ENCODE results near the gene TRIM28. TPM values are rescaled to one million over a fixed set of nuclear protein-coding genes. Genes with fewer than 3 reads are reported as not detected.

TRIM28 gene
- total RNA-seq, 2 experiments from 2014 or later = 345 TPM

- peaks cover 74% of the 10 kb centered on the region for H3K36me3 Mint-ChIP-seq (ENCODE audit: low read depth)
- no peaks in the 10 kb centered on the region for H3K27me3 Mint-ChIP-seq
- peaks cover 61% of the 10 kb centered on the region for H3K4me1 Mint-ChIP-seq
- H3K4me3 Mint-ChIP-seq = peak within 1 kb of the TSS; percentile 97
- CTCF ChIA-PET = interaction anchor here (0.6 to 3.2 kb wide), 8 partner anchors 11 to 61 kb away, joined by 3 to 39 read pairs (median 5); partner anchors contain the start of genes TRIM28 and ZBTB45
- peak; percentile 98 for DNase-seq
- POLR2A ChIA-PET = interaction anchor here (1.1 to 7.2 kb wide), 13 partner anchors 8 to 326 kb away, joined by 3 to 82 read pairs (median 6); partner anchors contain the start of genes MZF1, TRIM28, ZBTB45 and ZNF497
- no peaks in the 10 kb centered on the region for H3K9me3 Mint-ChIP-seq
- peak within 1 kb of the TSS; percentile 96 for H3K27ac Mint-ChIP-seq
Measured at GRCh38 chr19:58554494-58555368, 10.9 kb downstream of the TRIM28 start, which contains the start of gene CHMP2A. Gene CHMP2A, minus strand, starts transcription at chr19:58555105. Its CDS starts 893 bp downstream, at chr19:58554212.

- DNase-seq = no peak
- Mint-ChIP-seq H3K27ac (peak overlapping the region; percentile 96), H3K27me3 (no peaks in the 10 kb centered on the region), H3K4me1 (peaks cover 66% of the 10 kb centered on the region), H3K36me3 (ENCODE audit: low read depth) (peaks cover 69% of the 10 kb centered on the region), H3K4me3 (peak overlapping the region; percentile 97), H3K9me3 (no peaks in the 10 kb centered on the region)
- ChIA-PET POLR2A (interaction anchor here (1.1 to 7.2 kb wide), 10 partner anchors 8 to 169 kb away, joined by 3 to 82 read pairs (median 8); partner anchors contain the start of genes MZF1, TRIM28 and ZBTB45), CTCF (interaction anchor here (0.6 to 3.2 kb wide), 7 partner anchors 11 to 62 kb away, joined by 3 to 39 read pairs (median 6); partner anchors contain the start of genes TRIM28 and ZBTB45)
Measured at GRCh38 chr19:58555369-58555885, 11.6 kb downstream of the TRIM28 start.

GRCh38 chr19:58555920-58556621, 12.2 kb downstream of the TRIM28 start:
- no peaks in the 10 kb centered on the region for H3K27me3 Mint-ChIP-seq
- POLR2A ChIA-PET = interaction anchor here (1.3 to 8.9 kb wide), 6 partner anchors 8 to 42 kb away, joined by 7 to 89 read pairs (median 48); partner anchors contain the start of genes TRIM28 and ZBTB45
- peak overlapping the region; percentile 96 for H3K27ac Mint-ChIP-seq
- CTCF ChIA-PET = interaction anchor here (0.6 to 3.2 kb wide), 3 partner anchors 25 to 62 kb away, joined by 3 to 39 read pairs (median 7); partner anchors contain the start of gene ZBTB45
- peak overlapping the region; percentile 98 for H3K4me3 Mint-ChIP-seq
- peaks cover 69% of the 10 kb centered on the region for H3K4me1 Mint-ChIP-seq
- H3K36me3 Mint-ChIP-seq (ENCODE audit: low read depth) = peaks cover 63% of the 10 kb centered on the region
- DNase-seq = no peak
- H3K9me3 Mint-ChIP-seq = no peaks in the 10 kb centered on the region

- Mint-ChIP-seq H3K4me1 (peaks cover 75% of the 10 kb centered on the region), H3K4me3 (peak overlapping the region; percentile 98), H3K27ac (peak overlapping the region; percentile 96), H3K9me3 (no peaks in the 10 kb centered on the region), H3K27me3 (no peaks in the 10 kb centered on the region), H3K36me3 (ENCODE audit: low read depth) (peaks cover 58% of the 10 kb centered on the region)
- DNase-seq = no peak
- ChIA-PET CTCF (no interaction called here), POLR2A (interaction anchor here (0.9 to 8.9 kb wide), 4 partner anchors 11 to 38 kb away, joined by 3 to 89 read pairs (median 28); partner anchors contain the start of genes MZF1, TRIM28 and ZBTB45)
Measured at GRCh38 chr19:58556622-58557220, 12.9 kb downstream of the TRIM28 start.

- H3K9me3 Mint-ChIP-seq = no peaks in the 10 kb centered on the region
- H3K4me1 Mint-ChIP-seq = peaks cover 80% of the 10 kb centered on the region
- ChIA-PET CTCF (no interaction called here), POLR2A (interaction anchor here (0.9 to 8.9 kb wide), 6 partner anchors 12 to 43 kb away, joined by 3 to 89 read pairs (median 8); partner anchors contain the start of genes MZF1, TRIM28 and ZBTB45)
- no peak for DNase-seq
- no peaks in the 10 kb centered on the region for H3K27me3 Mint-ChIP-seq
- peaks cover 53% of the 10 kb centered on the region for H3K36me3 Mint-ChIP-seq (ENCODE audit: low read depth)
- H3K4me3 Mint-ChIP-seq = peak overlapping the region; percentile 98
- H3K27ac Mint-ChIP-seq = peak overlapping the region; percentile 96
Measured at GRCh38 chr19:58557221-58558065, 13.6 kb downstream of the TRIM28 start.

- Mint-ChIP-seq H3K4me1 (peaks cover 78% of the 10 kb centered on the region), H3K27me3 (no peaks in the 10 kb centered on the region), H3K27ac (peak within 1 kb of the TSS; percentile 100), H3K9me3 (no peaks in the 10 kb centered on the region), H3K36me3 (ENCODE audit: low read depth) (peaks cover 47% of the 10 kb centered on the region), H3K4me3 (peak within 1 kb of the TSS; percentile 98)
- ChIA-PET POLR2A (interaction anchor here (0.6 to 8.9 kb wide), 5 partner anchors 12 to 44 kb away, joined by 3 to 89 read pairs (median 12); partner anchors contain the start of genes TRIM28 and ZBTB45), CTCF (interaction anchor here (1.5 to 2.6 kb wide), 2 partner anchors 39 to 44 kb away, joined by 3 to 15 read pairs; partner anchors contain the start of gene ZBTB45)
- peak; percentile 72 for DNase-seq
Measured at GRCh38 chr19:58558066-58558622, 14.3 kb downstream of the TRIM28 start, which contains the start of gene UBE2M. Gene UBE2M, minus strand, starts transcription at chr19:58558611. Its CDS starts 230 bp downstream, at chr19:58558381.

- Mint-ChIP-seq H3K27me3 (no peaks in the 10 kb centered on the region), H3K4me1 (peaks cover 81% of the 10 kb centered on the region), H3K27ac (peak overlapping the region; percentile 100), H3K4me3 (peak overlapping the region; percentile 98), H3K9me3 (no peaks in the 10 kb centered on the region), H3K36me3 (ENCODE audit: low read depth) (peaks cover 43% of the 10 kb centered on the region)
- POLR2A ChIA-PET = interaction anchor here (0.6 to 8.9 kb wide), 5 partner anchors 13 to 40 kb away, joined by 3 to 89 read pairs (median 46); partner anchors contain the start of genes MZF1, TRIM28 and ZBTB45
- DNase-seq = peak; percentile 100
- CTCF ChIA-PET = interaction anchor here (1.5 to 2.6 kb wide), 2 partner anchors 40 to 45 kb away, joined by 3 to 15 read pairs; partner anchors contain the start of gene ZBTB45
Measured at GRCh38 chr19:58558623-58559274, 14.9 kb downstream of the TRIM28 start.

- Mint-ChIP-seq H3K27ac (peak overlapping the region; percentile 100), H3K4me3 (peak overlapping the region; percentile 98), H3K9me3 (no peaks in the 10 kb centered on the region), H3K4me1 (peaks cover 81% of the 10 kb centered on the region), H3K27me3 (no peaks in the 10 kb centered on the region), H3K36me3 (ENCODE audit: low read depth) (peaks cover 37% of the 10 kb centered on the region)
- DNase-seq = peak; percentile 83
- ChIA-PET CTCF (interaction anchor here (1.5 to 2.6 kb wide), 2 partner anchors 40 to 45 kb away, joined by 3 to 15 read pairs; partner anchors contain the start of gene ZBTB45), POLR2A (interaction anchor here (3.1 to 8.9 kb wide), 4 partner anchors 12 to 40 kb away, joined by 12 to 89 read pairs (median 50); partner anchors contain the start of genes MZF1, TRIM28 and ZBTB45)
Measured at GRCh38 chr19:58559275-58560006, 15.6 kb downstream of the TRIM28 start.

GRCh38 chr19:58560007-58560887, 16.4 kb downstream of the TRIM28 start:
- H3K4me3 Mint-ChIP-seq = peak overlapping the region; percentile 98
- H3K36me3 Mint-ChIP-seq (ENCODE audit: low read depth) = peaks cover 31% of the 10 kb centered on the region
- DNase-seq = no peak
- no peaks in the 10 kb centered on the region for H3K27me3 Mint-ChIP-seq
- ChIA-PET POLR2A (interaction anchor here (3.1 to 8.9 kb wide), 5 partner anchors 12 to 41 kb away, joined by 12 to 89 read pairs (median 46); partner anchors contain the start of genes MZF1, TRIM28 and ZBTB45), CTCF (interaction anchor here (1.5 to 2.6 kb wide), 4 partner anchors 19 to 47 kb away, joined by 3 to 15 read pairs (median 6); partner anchors contain the start of gene ZBTB45)
- peak overlapping the region; percentile 100 for H3K27ac Mint-ChIP-seq
- H3K4me1 Mint-ChIP-seq = peaks cover 78% of the 10 kb centered on the region
- no peaks in the 10 kb centered on the region for H3K9me3 Mint-ChIP-seq
